ENCODE results near the gene MYMX. TPM values are rescaled to one million over a fixed set of nuclear protein-coding genes. Genes with fewer than 3 reads are reported as not detected.

The MYMX gene
- total RNA-seq, 1 experiment from 2014 or later, result 1.8 TPM

DNA sequence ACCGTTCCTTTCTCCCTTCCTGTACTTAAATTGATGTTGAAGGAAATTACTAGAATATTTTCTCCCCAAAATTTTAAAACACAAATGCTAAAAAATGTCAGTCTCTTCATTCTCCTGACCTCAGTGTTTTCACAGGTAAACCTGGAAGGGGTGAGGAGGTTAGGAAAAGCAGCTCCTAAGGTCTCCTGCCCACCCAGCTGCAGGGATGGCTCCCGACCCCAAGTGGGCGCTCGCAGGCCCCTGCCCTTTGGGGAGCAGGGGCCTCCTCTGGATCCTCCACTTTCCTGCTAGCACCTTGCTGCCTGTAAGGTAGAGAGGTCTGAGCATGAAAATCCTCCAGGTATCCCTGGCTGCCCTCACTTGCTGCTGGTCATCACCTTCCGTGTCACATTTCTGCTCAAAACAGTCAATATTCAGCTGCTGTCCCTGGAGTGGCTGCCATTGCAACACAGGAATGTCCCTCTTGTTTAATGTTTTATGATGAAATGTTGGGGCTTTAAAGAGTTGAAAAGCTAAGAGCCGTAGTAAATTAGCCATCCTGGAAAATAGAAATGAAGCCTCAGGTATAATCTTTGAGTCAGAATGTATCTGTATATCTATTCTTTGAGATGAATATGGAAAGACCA is 19.3 kb downstream of the MYMX start:
- ChIA-PET CTCF (interaction anchor here (0.6 kb wide), 1 partner anchor 14 kb away, joined by 5 read pairs; no protein-coding TSS in a partner anchor), POLR2A (no interaction called here)
- Histone ChIP-seq H3K9me3 (ENCODE audit: control insufficient read depth, insufficient read depth, low read depth, low read length) (no peaks in the 10 kb centered on the region), H3K36me3 (ENCODE audit: control insufficient read depth, insufficient read depth, low read length) (peaks cover 3% of the 10 kb centered on the region; the same call in 1 of the 2 replicates), H3K27ac (ENCODE audit: low read length) (peak overlapping the region; percentile 92), H3K4me3 (ENCODE audit: low read depth in 2 of 2, low read length in 2 of 2) (no peak overlapping the region), H3K27me3 (ENCODE audit: control insufficient read depth, insufficient read depth, low read length) (no peaks in the 10 kb centered on the region), H3K4me1 (ENCODE audit: control insufficient read depth, insufficient read depth, low read length) (peaks cover 60% of the 10 kb centered on the region)
- DNase-seq (ENCODE audit: low read depth, low spot score) (no peak), ATAC-seq (no peak)
- intact Hi-C loops (cut with micrococcal nuclease; ENCODE audit: unreplicated experiment) (loop anchor here (5.0 kb wide), 1 partner anchor 64 kb away; no protein-coding TSS in a partner anchor), in situ Hi-C loops (cut with HindIII; ENCODE audit: low pct_unique_long_range_greater_than_20kb, low sequenced_read_pairs) (no loop called here)
- TF ChIP-seq CTCF (IDR thresholded peaks at IDR 0.05) (peak; percentile 11; the same call in 1 of the 2 replicates), TCF7L2 (IDR thresholded peaks at IDR 0.05; ENCODE audit: low read depth, low read length) (no peak)
- BruUV-seq (replicated peaks), result TSS peak; percentile 16

- Histone ChIP-seq H3K27me3 (ENCODE audit: control insufficient read depth, insufficient read depth, low read length) (no peaks in the 10 kb centered on the region), H3K36me3 (ENCODE audit: control insufficient read depth, insufficient read depth, low read length) (peaks cover 3% of the 10 kb centered on the region; the same call in 1 of the 2 replicates), H3K4me3 (ENCODE audit: low read depth in 2 of 2, low read length in 2 of 2) (peak overlapping the region; percentile 49 to 67), H3K9me3 (ENCODE audit: control insufficient read depth, insufficient read depth, low read depth, low read length) (no peaks in the 10 kb centered on the region), H3K4me1 (ENCODE audit: control insufficient read depth, insufficient read depth, low read length) (peaks cover 60% of the 10 kb centered on the region), H3K27ac (ENCODE audit: low read length) (peak overlapping the region; percentile 92)
- ChIA-PET POLR2A (interaction anchor here (0.5 to 1.0 kb wide), 4 partner anchors 13 to 68 kb away, joined by 3 to 7 read pairs (median 3); no protein-coding TSS in a partner anchor), CTCF (interaction anchor here (0.6 to 1.0 kb wide), 5 partner anchors 12 to 69 kb away, joined by 3 to 7 read pairs (median 6); partner anchors contain the start of gene SLC29A1)
- in situ Hi-C loops (cut with HindIII; ENCODE audit: low pct_unique_long_range_greater_than_20kb, low sequenced_read_pairs), result no loop called here
- peak; percentile 91 for ATAC-seq
- TF ChIP-seq CTCF (IDR thresholded peaks at IDR 0.05) (no peak), POLR2AphosphoS5 (IDR thresholded peaks at IDR 0.05; ENCODE audit: low read depth, low read length) (peak; percentile 82)
- TSS peak; percentile 98 for BruUV-seq (replicated peaks)
- DNase-seq (ENCODE audit: low read depth, low spot score), result peak; percentile 95
- intact Hi-C loops (cut with micrococcal nuclease; ENCODE audit: unreplicated experiment), result loop anchor here (5.0 kb wide), 1 partner anchor 65 kb away; no protein-coding TSS in a partner anchor
Observed at GRCh38 chr6:44237021-44237812, 20.5 kb downstream of the MYMX start.

- no peaks in the 10 kb centered on the region for H3K27me3 ChIP-seq (ENCODE audit: control insufficient read depth, insufficient read depth, low read length)
- TF ChIP-seq, protein P1, sequence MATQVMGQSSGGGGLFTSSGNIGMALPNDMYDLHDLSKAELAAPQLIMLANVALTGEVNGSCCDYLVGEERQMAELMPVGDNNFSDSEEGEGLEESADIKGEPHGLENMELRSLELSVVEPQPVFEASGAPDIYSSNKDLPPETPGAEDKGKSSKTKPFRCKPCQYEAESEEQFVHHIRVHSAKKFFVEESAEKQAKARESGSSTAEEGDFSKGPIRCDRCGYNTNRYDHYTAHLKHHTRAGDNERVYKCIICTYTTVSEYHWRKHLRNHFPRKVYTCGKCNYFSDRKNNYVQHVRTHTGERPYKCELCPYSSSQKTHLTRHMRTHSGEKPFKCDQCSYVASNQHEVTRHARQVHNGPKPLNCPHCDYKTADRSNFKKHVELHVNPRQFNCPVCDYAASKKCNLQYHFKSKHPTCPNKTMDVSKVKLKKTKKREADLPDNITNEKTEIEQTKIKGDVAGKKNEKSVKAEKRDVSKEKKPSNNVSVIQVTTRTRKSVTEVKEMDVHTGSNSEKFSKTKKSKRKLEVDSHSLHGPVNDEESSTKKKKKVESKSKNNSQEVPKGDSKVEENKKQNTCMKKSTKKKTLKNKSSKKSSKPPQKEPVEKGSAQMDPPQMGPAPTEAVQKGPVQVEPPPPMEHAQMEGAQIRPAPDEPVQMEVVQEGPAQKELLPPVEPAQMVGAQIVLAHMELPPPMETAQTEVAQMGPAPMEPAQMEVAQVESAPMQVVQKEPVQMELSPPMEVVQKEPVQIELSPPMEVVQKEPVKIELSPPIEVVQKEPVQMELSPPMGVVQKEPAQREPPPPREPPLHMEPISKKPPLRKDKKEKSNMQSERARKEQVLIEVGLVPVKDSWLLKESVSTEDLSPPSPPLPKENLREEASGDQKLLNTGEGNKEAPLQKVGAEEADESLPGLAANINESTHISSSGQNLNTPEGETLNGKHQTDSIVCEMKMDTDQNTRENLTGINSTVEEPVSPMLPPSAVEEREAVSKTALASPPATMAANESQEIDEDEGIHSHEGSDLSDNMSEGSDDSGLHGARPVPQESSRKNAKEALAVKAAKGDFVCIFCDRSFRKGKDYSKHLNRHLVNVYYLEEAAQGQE (IDR thresholded peaks at IDR 0.05; ENCODE audit: insufficient read depth in 1 of 2, low read depth in 2 of 2, low read length in 1 of 2), result no peak
- TF ChIP-seq SIN3A (IDR thresholded peaks at IDR 0.05; ENCODE audit: borderline replicate concordance, insufficient read depth, low read depth, low read length), result 0 out of 2 replicates have a peak, but pooled peaks have one; percentile 50
- peak; percentile 66; the same call in 1 of the 2 replicates for TF ChIP-seq POLR2AphosphoS5 (IDR thresholded peaks at IDR 0.05; ENCODE audit: low read depth, low read length)
- TF ChIP-seq CTCF (IDR thresholded peaks at IDR 0.05), result peak; percentile 98
- no peak for TF ChIP-seq TCF7L2 (IDR thresholded peaks at IDR 0.05; ENCODE audit: low read depth, low read length)
- peak overlapping the region; percentile 92 for H3K27ac ChIP-seq (ENCODE audit: low read length)
- intact Hi-C loops (cut with micrococcal nuclease; ENCODE audit: unreplicated experiment), result loop anchor here (5.0 kb wide), 1 partner anchor 66 kb away; no protein-coding TSS in a partner anchor
- ChIA-PET POLR2A (interaction anchor here (0.7 to 1.0 kb wide), 2 partner anchors 14 to 68 kb away, joined by 3 read pairs; no protein-coding TSS in a partner anchor), CTCF (interaction anchor here (0.6 to 1.0 kb wide), 4 partner anchors 13 to 69 kb away, joined by 3 to 7 read pairs (median 6); partner anchors contain the start of gene SLC29A1)
- peak; percentile 80 for ATAC-seq
- in situ Hi-C loops (cut with HindIII; ENCODE audit: low pct_unique_long_range_greater_than_20kb, low sequenced_read_pairs), result no loop called here
- H3K9me3 ChIP-seq (ENCODE audit: control insufficient read depth, insufficient read depth, low read depth, low read length), result no peaks in the 10 kb centered on the region
- peaks cover 53% of the 10 kb centered on the region for H3K4me1 ChIP-seq (ENCODE audit: control insufficient read depth, insufficient read depth, low read length)
- no peak for DNase-seq (ENCODE audit: low read depth, low spot score)
- peak overlapping the region; percentile 49 to 67 for H3K4me3 ChIP-seq (ENCODE audit: low read depth in 2 of 2, low read length in 2 of 2)
- peaks cover 3% of the 10 kb centered on the region; the same call in 1 of the 2 replicates for H3K36me3 ChIP-seq (ENCODE audit: control insufficient read depth, insufficient read depth, low read length)
- BruUV-seq (replicated peaks), result no TSS peak
Observed at GRCh38 chr6:44237813-44238433, 21.2 kb downstream of the MYMX start.
